Right hindlimb (tissue), 1 donor: ENCODE measurements around the gene ZNF417.
"Not testable (repeated sequence)": the region's sequence is repeated elsewhere in the genome, so short reads cannot be mapped to it uniquely, and the experiment has no call there.

Experiments
- DNase-seq: peaks from one replicate; pipeline ENCODE4 v3.0.0-alpha.2; 2018

Gene ZNF417

DNA sequence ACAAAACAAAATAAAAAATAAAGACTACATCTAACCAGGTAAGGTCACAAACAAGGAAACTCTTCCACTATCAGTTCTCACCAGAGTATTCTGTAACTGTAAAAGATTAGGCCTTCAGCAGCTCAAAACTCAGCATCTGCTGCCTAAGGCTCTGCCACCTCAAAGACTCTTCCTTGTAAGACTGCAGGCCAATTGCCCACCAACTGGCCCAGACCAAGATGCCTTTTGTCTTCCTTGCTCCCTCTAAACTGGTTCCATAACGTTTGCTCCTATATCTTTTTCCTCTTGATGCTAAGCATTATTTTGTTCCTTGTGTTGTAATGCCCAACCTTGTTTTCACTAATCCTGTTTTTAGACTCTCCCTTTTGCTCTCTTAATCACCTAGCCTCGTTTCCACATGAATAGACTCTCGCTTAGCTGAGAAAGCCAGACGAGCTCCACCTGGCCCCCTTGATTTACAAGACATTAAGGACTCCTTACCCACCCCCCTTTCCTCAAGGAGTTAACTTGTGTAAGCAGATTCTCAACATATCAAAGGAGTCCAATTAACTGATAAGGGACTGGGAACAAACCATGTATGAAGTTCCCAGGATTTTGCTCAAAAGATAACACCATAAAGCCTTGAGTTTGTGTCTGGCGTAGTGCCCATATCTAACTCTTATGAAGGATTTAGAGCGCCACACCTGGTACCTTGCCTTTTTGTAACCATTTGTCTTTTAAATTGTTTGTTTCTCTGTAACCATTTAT lies 29.0 kb downstream of the ZNF417 start:
- DNase-seq = no peak

GRCh38 chr19:57886046-57886445 lies 30.3 kb downstream of the ZNF417 start:
- no peak for DNase-seq

DNA sequence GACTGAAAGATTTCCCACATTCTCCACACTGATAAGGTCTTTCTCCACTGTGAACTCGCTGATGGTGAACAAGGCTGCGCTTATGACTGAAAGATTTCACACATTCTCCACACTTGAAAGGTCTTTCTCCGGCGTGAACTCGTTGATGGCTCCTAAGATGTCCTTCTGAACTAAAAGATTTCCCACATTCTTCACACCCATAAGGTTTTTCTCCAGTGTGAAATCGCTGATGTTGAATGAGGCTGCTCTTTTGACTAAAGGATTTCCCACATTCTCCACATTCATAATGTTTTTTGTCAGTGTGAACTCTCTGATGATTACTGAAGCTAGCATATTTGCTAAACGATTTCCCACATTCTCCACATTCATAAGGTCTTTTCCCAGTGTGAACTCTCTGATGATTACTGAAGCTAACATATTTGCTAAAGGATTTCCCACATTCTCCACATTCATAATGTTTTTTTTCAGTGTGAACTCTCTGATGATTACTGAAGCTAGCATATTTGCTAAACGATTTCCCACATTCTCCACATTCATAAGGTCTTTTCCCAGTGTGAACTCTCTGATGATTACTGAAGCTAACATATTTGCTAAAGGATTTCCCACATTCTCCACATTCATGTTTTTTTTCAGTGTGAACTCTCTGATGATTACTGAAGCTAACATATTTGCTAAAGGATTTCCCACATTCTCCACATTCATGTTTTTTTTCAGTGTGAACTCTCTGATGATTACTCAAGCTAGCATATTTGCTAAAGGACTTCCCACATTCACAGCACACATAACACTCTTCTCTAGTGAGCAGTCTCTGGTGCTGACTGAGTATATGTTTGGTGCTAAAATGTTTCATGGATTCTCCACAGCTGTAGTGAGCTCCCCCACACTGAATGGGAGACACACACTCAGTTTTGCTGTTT lies 42.3 kb downstream of the ZNF417 start:
- not testable (repeated sequence) for DNase-seq

DNA sequence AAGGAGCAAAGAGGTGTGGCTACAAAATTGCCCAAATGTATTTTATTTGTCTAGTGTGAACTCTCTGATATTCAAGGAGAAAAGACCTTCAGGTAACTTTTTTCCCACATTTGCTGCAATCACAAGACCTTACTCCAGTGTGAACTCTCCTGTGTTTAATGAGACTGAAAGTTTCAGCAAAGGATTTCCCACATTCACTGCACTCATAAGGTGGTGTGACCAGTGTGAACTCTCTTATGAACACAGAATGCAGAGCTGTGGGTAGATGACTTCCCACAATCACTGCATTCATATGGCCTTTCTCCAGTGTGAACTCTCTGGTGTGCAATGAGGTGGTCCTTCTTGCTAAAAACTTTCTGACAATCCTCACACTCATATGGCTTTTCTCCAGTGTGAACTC lies 43.9 kb downstream of the ZNF417 start:
- DNase-seq = no peak

DNA sequence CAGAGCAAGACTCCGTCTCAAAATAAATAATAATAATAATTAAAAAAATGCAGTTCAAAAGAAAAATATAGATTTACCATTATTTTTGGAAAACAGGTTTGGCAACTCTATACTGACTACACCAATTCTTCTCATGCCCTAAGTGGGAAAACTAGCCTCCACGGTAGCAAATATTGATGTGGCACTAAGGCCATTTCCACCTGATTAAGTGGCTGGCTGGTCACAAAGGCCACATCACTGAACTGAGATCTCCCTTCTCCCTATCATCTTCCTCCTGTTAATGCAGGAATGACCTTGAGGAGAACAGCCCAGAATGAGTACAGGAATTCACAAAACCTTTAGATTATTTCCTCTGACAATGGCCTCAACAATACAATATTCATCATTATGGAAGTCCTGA lies 46.2 kb downstream of the ZNF417 start:
- DNase-seq = no peak

GRCh38 chr19:57869655-57870054 lies 46.7 kb downstream of the ZNF417 start:
- DNase-seq = not testable (repeated sequence)

DNA sequence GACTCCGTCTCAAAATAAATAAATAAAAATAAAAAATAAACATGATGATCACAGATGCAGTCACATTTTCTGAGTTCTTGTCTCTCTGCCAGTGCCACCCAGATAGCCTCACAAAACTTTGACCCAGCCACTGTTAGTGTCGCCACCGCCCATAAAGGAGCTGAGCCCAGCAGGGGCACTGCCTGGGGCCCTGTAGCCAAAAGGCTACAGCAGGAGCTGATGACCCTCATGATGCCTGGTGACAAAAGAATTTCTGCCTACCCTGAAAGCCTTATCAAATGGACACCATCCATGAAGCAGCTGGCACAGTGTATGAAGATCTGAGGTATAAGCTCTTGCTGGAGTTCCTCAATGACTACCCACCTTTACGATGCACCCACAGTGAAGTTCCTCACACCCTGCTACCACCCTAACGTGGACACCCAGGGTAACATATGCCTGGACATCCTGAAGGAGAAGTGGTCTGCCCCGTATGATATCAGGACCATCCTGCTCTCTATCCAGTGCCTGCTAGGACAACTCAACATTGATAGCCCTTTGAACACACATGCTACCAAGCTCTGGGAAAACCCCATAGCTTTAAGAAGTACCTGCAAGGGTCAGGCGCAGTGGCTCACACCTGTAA lies 48.4 kb downstream of the ZNF417 start:
- no peak for DNase-seq
